K562 (cell line): ENCODE measurements around the gene EIF3K. TPM values are rescaled to one million over a fixed set of nuclear protein-coding genes. Genes with fewer than 3 reads are reported as not detected.
A peak's percentile ranks its signal among the peaks of the same experiment; 100 is the strongest.

ENCODE experiments used
- ARID1B ChIP-seq: fragments of 450-650 bp; IDR thresholded peaks from 2 replicates; pipeline ENCODE4 v1.6.1; 2016; ENCODE audit warnings: antibody characterized with exemption, mild to moderate bottlenecking, inconsistent platforms
- CBX8 ChIP-seq: fragments of 200-600 bp; sonication (generic); IDR thresholded peaks from 2 replicates; pipeline ENCODE4 v1.6.1; 2012; ENCODE audit warnings: borderline replicate concordance, mixed run types, low read depth, mild to moderate bottlenecking, moderate library complexity, mixed read lengths, low read length, control low read depth, inconsistent platforms; ENCODE audit not compliant: poor library complexity, severe bottlenecking; ENCODE audit errors: extremely low read depth
- CGGBP1 ChIP-seq: fragments of 250-450 bp; sonication (Bioruptor Pico); IDR thresholded peaks from 2 replicates; pipeline ENCODE4 v1.9.0; 2021; ENCODE audit warnings: mild to moderate bottlenecking
- CHD2 ChIP-seq: IDR thresholded peaks from 2 replicates; pipeline ENCODE4 v1.6.1; 2011; ENCODE audit warnings: low read depth, low read length
- DPF2 ChIP-seq: fragments of 450-650 bp; IDR thresholded peaks from 2 replicates; pipeline ENCODE4 v1.6.1; 2016
- E2F8 ChIP-seq: fragments of 450-650 bp; IDR thresholded peaks from 2 replicates; pipeline ENCODE4 v1.7.1; 2018; ENCODE audit warnings: mild to moderate bottlenecking, low read depth; ENCODE audit not compliant: partially characterized antibody
- EWSR1 ChIP-seq: fragments of 450-650 bp; IDR thresholded peaks from 2 replicates; pipeline ENCODE4 v1.6.1; 2018; ENCODE audit warnings: borderline replicate concordance, mild to moderate bottlenecking, low read depth, moderate library complexity; ENCODE audit not compliant: partially characterized antibody
- GMEB1 ChIP-seq: fragments of 250-450 bp; sonication (Bioruptor Pico); IDR thresholded peaks from 2 replicates; pipeline ENCODE4 v1.4.0; 2020; ENCODE audit warnings: mild to moderate bottlenecking
- HDAC2 ChIP-seq: fragments of 450-650 bp; IDR thresholded peaks from 2 replicates; pipeline ENCODE4 v1.6.1; 2016; ENCODE audit warnings: mild to moderate bottlenecking
- HIVEP1 ChIP-seq: fragments of 250-450 bp; sonication (Bioruptor Pico); IDR thresholded peaks from 2 replicates; pipeline ENCODE4 v1.4.0; 2020; ENCODE audit warnings: mild to moderate bottlenecking
- HOMEZ ChIP-seq: fragments of 250-450 bp; sonication (Bioruptor Pico); IDR thresholded peaks from 2 replicates; pipeline ENCODE4 v1.4.0; 2020; ENCODE audit warnings: mild to moderate bottlenecking, moderate library complexity
- KDM2B ChIP-seq: fragments of 250-450 bp; sonication (Bioruptor Pico); IDR thresholded peaks from 2 replicates; pipeline ENCODE4 v1.8.0; 2021; ENCODE audit warnings: mild to moderate bottlenecking, moderate library complexity
- MAX ChIP-seq: sonication (generic); formaldehyde crosslinking; IDR thresholded peaks from 2 replicates; pipeline ENCODE4 v1.9.0; 2022; ENCODE audit warnings: mild to moderate bottlenecking, missing genetic modification reagents
- RNF2 ChIP-seq: sonication (generic); IDR thresholded peaks from 2 replicates; pipeline ENCODE4 v1.6.1; 2016
- SMAD3 ChIP-seq: fragments of 450-650 bp; formaldehyde crosslinking; conservative IDR thresholded peaks from 2 replicates; pipeline ENCODE4 v1.4.0; 2020; ENCODE audit warnings: mild to moderate bottlenecking
- ZMIZ1 ChIP-seq, 2 experiments: fragments of 150-350 bp in 1 of 2; IDR thresholded peaks; 2 replicates each; pipeline ENCODE4 v1.6.1; 2012 to 2016; ENCODE audit warnings: low read depth in 2 of 2, low read length in 2 of 2, mild to moderate bottlenecking in 1 of 2, moderate library complexity in 1 of 2
- ZNF24 ChIP-seq: fragments of 450-650 bp; IDR thresholded peaks from 2 replicates; pipeline ENCODE4 v1.6.1; 2016
- polyA plus RNA-seq, 8 experiments: library from polyadenylated mRNA; depleted of rRNA in 4 of 8; stranded (reverse) in 5 of 8; unstranded in 3 of 8; fragments of >200 nt; fragmentation: Nextera tagmentation in 2 of 8; fragmentation: Illumina TruSeq in 1 of 8; extraction: Ambion mirVana in 2 of 8; extraction: Trizol in 1 of 8; gene quantifications; 2 replicates each; pipeline versions ENCODE4 v1.2.1 to v1.2.3, GENCODE V29; 2011 to 2014; ENCODE audit warnings: inconsistent platforms in 1 of 8, missing spikeins in 1 of 8
- total RNA-seq, 7 experiments: library from RNA; depleted of rRNA in 6 of 7; stranded (reverse); fragments of >200 nt in 6 of 7; fragmentation: Illumina TruSeq in 2 of 7; extraction: Trizol in 2 of 7; gene quantifications; 2 replicates each; pipeline versions ENCODE4 v1.2.1 to v1.2.3, GENCODE V29; 2011 to 2021; ENCODE audit warnings: low replicate concordance in 1 of 7

EIF3K gene
- total and polyA plus RNA-seq, 9 of the 15 experiments (the other 6 are each of a cell fraction or from before 2014, with no cell fraction given): 387 to 1,827 (median 733) TPM

GRCh38 chr19:38596057-38596981 is 22.7 kb upstream of the EIF3K start (continued):
- no peak for TF ChIP-seq GMEB1 (CRISPR knock-in tag)
- TF ChIP-seq MAX: peak; percentile 90
- no peak for TF ChIP-seq ZMIZ1 (IDR thresholded peaks at IDR 0.05; ENCODE audit: low read depth in 2 of 2, low read length in 2 of 2)
- TF ChIP-seq CGGBP1 (CRISPR knock-in tag): no peak
- no peak for TF ChIP-seq CHD2
- no peak for TF ChIP-seq RNF2
- no peak for TF ChIP-seq EWSR1
- TF ChIP-seq HOMEZ (CRISPR knock-in tag): no peak
- no peak; the same call in 1 of the 2 replicates for TF ChIP-seq HDAC2
- TF ChIP-seq SMAD3 (CRISPR knock-in tag): no peak
- no peak for TF ChIP-seq KDM2B (CRISPR knock-in tag)
- TF ChIP-seq HIVEP1 (CRISPR knock-in tag): no peak
- no peak for TF ChIP-seq CBX8
- TF ChIP-seq ARID1B: no peak
- TF ChIP-seq DPF2: peak; percentile 17; the same call in 1 of the 2 replicates
- TF ChIP-seq ZNF24: no peak
- no peak for TF ChIP-seq E2F8
